ENCODE data around the gene TRIP4. TPM values are rescaled to one million over a fixed set of nuclear protein-coding genes. Genes with fewer than 3 reads are reported as not detected.

Gene TRIP4
- total and polyA plus RNA-seq, 2 donors (not counting 3 experiments of a cell fraction or from before 2014, with no cell fraction given): 10.9 to 31.1 TPM

DNA sequence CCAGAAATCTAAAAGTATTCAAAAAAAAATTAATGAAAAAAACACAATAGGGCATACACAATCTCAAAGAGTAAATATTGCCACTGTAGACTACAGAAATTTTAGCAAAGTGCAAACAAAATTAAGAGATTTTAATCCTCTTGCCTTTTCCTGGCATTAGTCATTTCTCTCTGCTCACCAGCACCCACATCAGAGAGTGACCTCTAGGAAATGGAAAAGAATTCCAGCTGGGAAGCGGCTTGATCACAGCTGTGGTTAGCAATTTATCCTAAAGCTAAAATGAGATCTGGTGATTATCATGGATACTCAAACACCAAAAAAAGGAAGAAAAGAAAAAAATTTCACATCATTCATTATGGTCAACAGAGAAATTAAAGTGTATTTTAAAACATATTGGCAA is 39.2 kb upstream of the TRIP4 start:
- Histone ChIP-seq H3K9me1 (replicated peaks; ENCODE audit: control insufficient read depth, extremely low read depth, insufficient read depth, low read length) (peaks cover 2% of the 10 kb centered on the region), H3K27ac (ENCODE audit: insufficient read depth, low read depth, low read length) (no peak overlapping the region), H3K4me3 (replicated peaks in 1 of 3; ENCODE audit: insufficient read depth in 1 of 3, low read depth in 1 of 3, low read length in 3 of 3) (no peak overlapping the region), H3K4me2 (ENCODE audit: insufficient read depth, low read length) (no peak overlapping the region), H3K79me2 (ENCODE audit: control insufficient read depth, insufficient read depth, low read length) (peaks cover 64% of the 10 kb centered on the region), H3K36me3 (ENCODE audit: control insufficient read depth in 2 of 2, extremely low read depth in 1 of 2, insufficient read depth in 2 of 2, low read length in 2 of 2) (no peaks in the 10 kb centered on the region), H4K20me1 (replicated peaks; ENCODE audit: control insufficient read depth, extremely low read depth, insufficient read depth, low read length) (peaks cover 3% of the 10 kb centered on the region), H3K27me3 (ENCODE audit: control insufficient read depth in 2 of 2, insufficient read depth in 2 of 2, low read length in 2 of 2) (no peaks in the 10 kb centered on the region), H2AFZ (ENCODE audit: low read depth, low read length) (no peak overlapping the region), H3K9ac (replicated peaks; ENCODE audit: extremely low read depth, insufficient read depth, low read length) (no peak overlapping the region), H3K4me1 (ENCODE audit: control insufficient read depth, extremely low read depth, insufficient read depth, low read length) (peaks cover 45% of the 10 kb centered on the region), H3K9me3 (replicated peaks; ENCODE audit: control insufficient read depth, insufficient read depth, low read length) (no peaks in the 10 kb centered on the region)
- FAIRE-seq (no peak), DNase-seq (ENCODE audit: low read depth, low spot score) (peak; percentile 17)
- intact Hi-C loops (cut with micrococcal nuclease): no loop called here
- CTCF ChIA-PET: no interaction called here
- BruUV-seq (replicated peaks): no TSS peak
- no peak for TF ChIP-seq EZH2 (IDR thresholded peaks at IDR 0.05; ENCODE audit: borderline replicate concordance, low read depth, low read length, severe bottlenecking)
- TF ChIP-seq GATA2 (IDR thresholded peaks at IDR 0.05; ENCODE audit: insufficient read depth, insufficient read length, low read depth, low read length): no peak
- TF ChIP-seq, protein P1, sequence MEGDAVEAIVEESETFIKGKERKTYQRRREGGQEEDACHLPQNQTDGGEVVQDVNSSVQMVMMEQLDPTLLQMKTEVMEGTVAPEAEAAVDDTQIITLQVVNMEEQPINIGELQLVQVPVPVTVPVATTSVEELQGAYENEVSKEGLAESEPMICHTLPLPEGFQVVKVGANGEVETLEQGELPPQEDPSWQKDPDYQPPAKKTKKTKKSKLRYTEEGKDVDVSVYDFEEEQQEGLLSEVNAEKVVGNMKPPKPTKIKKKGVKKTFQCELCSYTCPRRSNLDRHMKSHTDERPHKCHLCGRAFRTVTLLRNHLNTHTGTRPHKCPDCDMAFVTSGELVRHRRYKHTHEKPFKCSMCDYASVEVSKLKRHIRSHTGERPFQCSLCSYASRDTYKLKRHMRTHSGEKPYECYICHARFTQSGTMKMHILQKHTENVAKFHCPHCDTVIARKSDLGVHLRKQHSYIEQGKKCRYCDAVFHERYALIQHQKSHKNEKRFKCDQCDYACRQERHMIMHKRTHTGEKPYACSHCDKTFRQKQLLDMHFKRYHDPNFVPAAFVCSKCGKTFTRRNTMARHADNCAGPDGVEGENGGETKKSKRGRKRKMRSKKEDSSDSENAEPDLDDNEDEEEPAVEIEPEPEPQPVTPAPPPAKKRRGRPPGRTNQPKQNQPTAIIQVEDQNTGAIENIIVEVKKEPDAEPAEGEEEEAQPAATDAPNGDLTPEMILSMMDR (IDR thresholded peaks at IDR 0.05; ENCODE audit: extremely low read depth in 1 of 2, insufficient read depth in 1 of 2, low read depth in 1 of 2, low read length in 2 of 2): no peak
- TF ChIP-seq, protein P2, sequence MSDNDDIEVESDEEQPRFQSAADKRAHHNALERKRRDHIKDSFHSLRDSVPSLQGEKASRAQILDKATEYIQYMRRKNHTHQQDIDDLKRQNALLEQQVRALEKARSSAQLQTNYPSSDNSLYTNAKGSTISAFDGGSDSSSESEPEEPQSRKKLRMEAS (IDR thresholded peaks at IDR 0.05; ENCODE audit: insufficient read depth, insufficient read length): no peak
- TF ChIP-seq POLR2A (IDR thresholded peaks at IDR 0.05; ENCODE audit: low read depth, low read length): no peak
- TF ChIP-seq JUN (IDR thresholded peaks at IDR 0.05; ENCODE audit: borderline replicate concordance, insufficient read depth, insufficient read length, low read depth): no peak
- no peak for TF ChIP-seq POLR2AphosphoS5 (IDR thresholded peaks at IDR 0.05; ENCODE audit: insufficient read depth, low read depth, low read length)
- no peak for TF ChIP-seq FOS (IDR thresholded peaks at IDR 0.05; ENCODE audit: borderline replicate concordance, insufficient read depth, low read length)
- no peak for TF ChIP-seq MYC (IDR thresholded peaks at IDR 0.05; ENCODE audit: low read depth, low read length)
- dilution Hi-C loops (cut with MboI; ENCODE audit: extremely low pct_ligation_motif_present, low sequenced_read_pairs): no loop called here
- POLR2A ChIA-PET: no interaction called here

Data from endothelial cell of umbilical vein (primary cell).